GM12891 (cell line): Measurements from ENCODE around the gene CHRND.

Source experiments
- PAX5 ChIP-seq: IDR thresholded peaks from 2 replicates; pipeline ENCODE4 v1.6.1; 2011; ENCODE audit warnings: low read length, moderate library complexity, mild to moderate bottlenecking; ENCODE audit not compliant: insufficient read depth, severe bottlenecking
- POLR2A ChIP-seq: IDR thresholded peaks from 2 replicates; pipeline ENCODE4 v1.6.1; 2011; ENCODE audit warnings: low read depth, low read length, control low read depth
- POLR2AphosphoS5 ChIP-seq: IDR thresholded peaks from 2 replicates; pipeline ENCODE4 v1.6.1; 2011; ENCODE audit warnings: low read depth, low read length, control low read depth
- POU2F2 ChIP-seq: IDR thresholded peaks from 2 replicates; pipeline ENCODE4 v1.6.1; 2011; ENCODE audit warnings: low read depth, mild to moderate bottlenecking, control low read depth, low read length, moderate library complexity
- SPI1 ChIP-seq: IDR thresholded peaks from 2 replicates; pipeline ENCODE4 v1.6.1; 2011; ENCODE audit warnings: low read depth, low read length, control low read depth
- TAF1 ChIP-seq: IDR thresholded peaks from 2 replicates; pipeline ENCODE4 v1.6.1; 2011; ENCODE audit warnings: low read depth, low read length, control low read depth

GRCh38 chr2:232483311-232483922 is 42.5 kb upstream of the CHRND start:
- TF ChIP-seq POLR2A (no peak), TAF1 (no peak), PAX5 (no peak), POLR2AphosphoS5 (no peak), SPI1 (no peak), POU2F2 (no peak)
